Adipocyte (in vitro differentiated cells): ENCODE data around the gene ADRB2.
A peak's percentile ranks its signal among the peaks of the same experiment; 100 is the strongest.

Experiments
- DNase-seq: peaks from one replicate; pipeline ENCODE4 v3.0.0-alpha.2; 2015; ENCODE audit warnings: low read depth
- H3K27me3 ChIP-seq: replicated peaks from 2 replicates; pipeline ENCODE4 v1.7.0; 2013; ENCODE audit warnings: mild to moderate bottlenecking, low read length, moderate library complexity; ENCODE audit not compliant: control insufficient read depth, insufficient read depth
- H3K36me3 ChIP-seq: 2 replicates; pipeline ENCODE4 v1.7.0; 2013; ENCODE audit warnings: low read length, mild to moderate bottlenecking, moderate library complexity; ENCODE audit not compliant: control insufficient read depth, insufficient read depth, severe bottlenecking
- H3K4me1 ChIP-seq: 2 replicates; pipeline ENCODE4 v1.7.0; 2013; ENCODE audit warnings: mild to moderate bottlenecking, low read length, moderate library complexity; ENCODE audit not compliant: control insufficient read depth, insufficient read depth
- H3K4me3 ChIP-seq: 2 replicates; pipeline ENCODE4 v1.7.0; 2013; ENCODE audit warnings: mild to moderate bottlenecking, low read length, moderate library complexity
- H3K9ac ChIP-seq: 2 replicates; pipeline ENCODE4 v1.7.0; 2013; ENCODE audit warnings: mild to moderate bottlenecking, low read length, moderate library complexity
- H3K9me3 ChIP-seq: 2 replicates; pipeline ENCODE4 v1.7.0; 2013; ENCODE audit warnings: mild to moderate bottlenecking, low read length, moderate library complexity; ENCODE audit not compliant: control insufficient read depth

ADRB2 gene

DNA sequence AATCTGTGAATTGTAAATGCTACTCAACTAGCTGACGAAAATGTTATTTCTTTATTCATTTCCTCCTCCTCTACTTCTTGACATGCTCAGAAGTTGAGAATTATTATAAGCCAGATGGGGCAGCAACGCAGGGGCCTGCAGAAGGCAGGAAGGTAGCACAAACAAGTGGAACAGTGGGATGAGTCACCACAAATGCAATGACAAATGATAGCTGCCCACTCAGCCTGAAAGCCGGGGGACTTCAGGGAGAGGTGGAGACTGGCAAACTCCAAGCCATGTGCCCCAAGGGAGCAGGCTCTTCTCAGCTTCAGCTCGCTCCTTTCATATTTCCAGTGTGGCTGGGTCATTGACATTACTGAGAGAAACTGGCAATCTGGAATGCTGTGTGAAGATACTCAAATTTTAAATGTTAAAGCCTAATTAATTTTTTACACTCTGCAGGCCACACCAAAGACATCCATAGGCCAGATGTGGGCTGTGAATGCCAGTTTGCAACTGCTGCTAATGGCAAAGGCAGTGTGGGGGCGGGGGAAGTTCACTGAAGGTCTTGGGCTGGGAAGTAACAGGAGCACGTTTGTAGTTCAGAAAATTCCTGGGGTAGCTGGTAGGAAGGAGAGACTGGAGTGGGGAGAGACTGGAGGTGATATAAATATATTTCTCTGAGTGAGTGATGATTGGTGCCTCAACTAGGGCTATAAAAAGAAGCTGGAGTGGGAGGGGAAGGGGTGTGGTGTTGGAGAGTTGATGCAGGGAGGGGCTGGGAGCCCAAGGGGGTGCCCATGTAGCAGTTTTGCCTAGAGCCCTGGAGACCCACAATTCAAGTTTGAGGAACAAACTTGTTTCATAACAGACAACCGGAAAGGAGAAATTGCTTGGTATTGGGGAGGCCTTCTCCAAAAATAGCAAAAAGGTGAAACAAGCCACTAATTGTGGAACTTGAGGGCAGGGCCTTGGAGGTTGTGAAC is 20.8 kb upstream of the ADRB2 start:
- H3K9me3 ChIP-seq: no peaks in the 10 kb centered on the region
- no peaks in the 10 kb centered on the region for H3K27me3 ChIP-seq
- H3K4me3 ChIP-seq: no peak overlapping the region
- no peak overlapping the region for H3K9ac ChIP-seq
- no peaks in the 10 kb centered on the region for H3K36me3 ChIP-seq
- peak; percentile 29 for DNase-seq
- H3K4me1 ChIP-seq: peaks cover 8% of the 10 kb centered on the region

- Histone ChIP-seq H3K9me3 (no peaks in the 10 kb centered on the region), H3K9ac (no peak overlapping the region), H3K4me1 (peaks cover 8% of the 10 kb centered on the region), H3K4me3 (no peak overlapping the region), H3K36me3 (no peaks in the 10 kb centered on the region), H3K27me3 (no peaks in the 10 kb centered on the region)
- no peak for DNase-seq
Observed at GRCh38 chr5:148806520-148806931, 19.9 kb upstream of the ADRB2 start.

- peaks cover 8% of the 10 kb centered on the region for H3K4me1 ChIP-seq
- DNase-seq: no peak
- no peaks in the 10 kb centered on the region for H3K27me3 ChIP-seq
- H3K9me3 ChIP-seq: no peaks in the 10 kb centered on the region
- no peak overlapping the region for H3K4me3 ChIP-seq
- H3K9ac ChIP-seq: no peak overlapping the region
- H3K36me3 ChIP-seq: no peaks in the 10 kb centered on the region
Observed at GRCh38 chr5:148807851-148808250, 18.6 kb upstream of the ADRB2 start.

GRCh38 chr5:148808864-148809642 is 17.4 kb upstream of the ADRB2 start:
- no peaks in the 10 kb centered on the region for H3K36me3 ChIP-seq
- H3K27me3 ChIP-seq: no peaks in the 10 kb centered on the region
- H3K9me3 ChIP-seq: no peaks in the 10 kb centered on the region
- H3K9ac ChIP-seq: no peak overlapping the region
- no peak for DNase-seq
- H3K4me1 ChIP-seq: peaks cover 8% of the 10 kb centered on the region
- H3K4me3 ChIP-seq: no peak overlapping the region

DNA sequence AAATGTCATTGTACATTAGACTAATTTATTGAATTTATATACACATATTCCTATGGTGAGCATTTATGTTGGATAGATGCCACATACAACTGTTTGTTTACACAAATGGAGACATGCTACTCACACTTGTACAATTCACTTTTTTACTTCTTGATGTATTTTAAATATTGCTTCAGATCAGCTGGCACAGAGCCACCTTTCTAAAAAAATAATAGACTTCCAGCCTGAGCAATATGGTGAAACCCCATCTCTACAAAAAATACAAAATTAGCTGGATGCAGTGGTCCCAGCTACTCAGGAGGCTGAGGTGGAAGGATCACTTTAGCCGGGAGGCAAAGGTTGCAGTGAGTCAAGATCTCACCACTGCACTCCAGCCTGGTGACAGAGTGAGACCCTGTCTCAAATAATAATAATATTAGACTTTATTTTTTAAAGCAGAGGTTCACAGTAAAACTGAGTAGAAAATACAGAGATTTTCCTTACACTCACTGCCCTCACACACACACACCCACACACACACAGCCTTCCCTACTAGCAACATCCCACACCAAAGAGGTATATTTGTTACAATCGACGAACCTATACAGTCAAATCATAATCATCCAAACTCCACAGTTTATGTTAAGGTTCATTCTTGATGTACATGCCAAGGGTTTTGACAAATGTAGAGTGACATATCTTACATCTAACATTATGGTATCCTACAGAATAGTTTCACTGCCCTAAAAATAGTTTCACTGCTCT is 16.5 kb upstream of the ADRB2 start:
- Histone ChIP-seq H3K27me3 (no peaks in the 10 kb centered on the region), H3K36me3 (no peaks in the 10 kb centered on the region), H3K9ac (no peak overlapping the region), H3K9me3 (no peaks in the 10 kb centered on the region), H3K4me3 (no peak overlapping the region), H3K4me1 (peaks cover 8% of the 10 kb centered on the region)
- DNase-seq: no peak

DNA sequence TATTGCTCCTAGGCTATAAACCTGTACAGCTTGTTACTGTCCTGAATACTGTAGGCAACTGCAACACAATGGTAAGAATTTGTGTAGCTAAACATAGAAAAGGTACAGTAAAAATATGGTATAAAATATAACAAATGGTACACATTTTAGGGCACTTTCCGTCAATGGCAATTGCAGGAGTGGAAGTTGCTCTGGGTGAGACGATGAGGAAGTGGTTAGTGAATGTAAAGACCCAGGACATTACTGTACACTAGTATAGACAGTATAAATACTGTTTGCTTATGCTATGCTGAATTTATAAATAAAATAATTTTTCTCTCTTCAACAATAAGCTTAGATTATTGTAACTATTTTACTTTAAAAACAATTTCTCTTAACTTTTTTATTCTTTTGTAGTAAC is 15.6 kb upstream of the ADRB2 start:
- no peak for DNase-seq
- Histone ChIP-seq H3K9me3 (no peaks in the 10 kb centered on the region), H3K36me3 (no peaks in the 10 kb centered on the region), H3K9ac (no peak overlapping the region), H3K4me3 (no peak overlapping the region), H3K4me1 (no peaks in the 10 kb centered on the region), H3K27me3 (no peaks in the 10 kb centered on the region)

DNA sequence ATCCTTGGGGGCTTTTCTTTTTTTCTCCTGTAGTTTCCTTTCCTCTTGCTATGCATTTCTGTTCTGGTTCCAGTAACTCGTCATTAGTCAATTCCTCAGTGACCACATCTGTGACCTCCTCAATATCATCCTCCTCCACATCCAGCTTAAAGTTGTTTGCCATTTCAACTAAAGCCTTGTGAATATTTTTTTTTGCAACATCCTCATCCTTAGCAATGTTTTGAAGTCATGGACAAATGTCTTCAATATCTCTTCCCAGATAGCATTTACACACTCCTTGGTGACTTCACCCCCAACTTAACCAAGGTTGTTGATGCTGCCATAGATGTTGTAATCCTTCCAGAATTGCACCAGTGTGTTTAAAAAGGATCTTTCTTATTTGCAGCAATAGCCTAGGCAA is 14.7 kb upstream of the ADRB2 start:
- Histone ChIP-seq H3K36me3 (no peaks in the 10 kb centered on the region), H3K9ac (no peak overlapping the region), H3K4me3 (no peak overlapping the region), H3K4me1 (no peaks in the 10 kb centered on the region), H3K27me3 (no peaks in the 10 kb centered on the region), H3K9me3 (no peaks in the 10 kb centered on the region)
- DNase-seq: no peak

- Histone ChIP-seq H3K9me3 (no peaks in the 10 kb centered on the region), H3K27me3 (no peaks in the 10 kb centered on the region), H3K4me3 (no peak overlapping the region), H3K9ac (no peak overlapping the region), H3K4me1 (no peaks in the 10 kb centered on the region), H3K36me3 (no peaks in the 10 kb centered on the region)
- no peak for DNase-seq
Observed at GRCh38 chr5:148815086-148815485, 11.3 kb upstream of the ADRB2 start.

GRCh38 chr5:148815578-148815977 is 10.8 kb upstream of the ADRB2 start:
- no peak for DNase-seq
- Histone ChIP-seq H3K4me3 (no peak overlapping the region), H3K9me3 (no peaks in the 10 kb centered on the region), H3K4me1 (no peaks in the 10 kb centered on the region), H3K27me3 (no peaks in the 10 kb centered on the region), H3K36me3 (no peaks in the 10 kb centered on the region), H3K9ac (no peak overlapping the region)

- H3K4me1 ChIP-seq: no peaks in the 10 kb centered on the region
- H3K27me3 ChIP-seq: no peaks in the 10 kb centered on the region
- no peaks in the 10 kb centered on the region for H3K36me3 ChIP-seq
- no peaks in the 10 kb centered on the region for H3K9me3 ChIP-seq
- H3K4me3 ChIP-seq: no peak overlapping the region
- no peak overlapping the region for H3K9ac ChIP-seq
- DNase-seq: no peak
Observed at GRCh38 chr5:148816357-148816756, 10.1 kb upstream of the ADRB2 start.

- no peak for DNase-seq
- H3K36me3 ChIP-seq: no peaks in the 10 kb centered on the region
- H3K27me3 ChIP-seq: no peaks in the 10 kb centered on the region
- no peak overlapping the region for H3K9ac ChIP-seq
- H3K9me3 ChIP-seq: no peaks in the 10 kb centered on the region
- no peak overlapping the region for H3K4me3 ChIP-seq
- no peaks in the 10 kb centered on the region for H3K4me1 ChIP-seq
Observed at GRCh38 chr5:148816782-148817181, 9.6 kb upstream of the ADRB2 start.
